IPS DF 19.7 (cell line): ENCODE measurements around the gene FGGY.
A peak's percentile ranks its signal among the peaks of the same experiment; 100 is the strongest.
"Not testable (repeated sequence)": the region's sequence is repeated elsewhere in the genome, so short reads cannot be mapped to it uniquely, and the experiment has no call there.

Experiments
- DNase-seq: peaks from one replicate; pipeline ENCODE4 v3.0.0-alpha.2; 2013; ENCODE audit warnings: low read depth, low spot score

Gene FGGY

GRCh38 chr1:59296358-59297256 lies at the start of gene FGGY:
TSS of gene FGGY (plus strand) at chr1:59297094. CDS start at chr1:59321550, 24,456 bp downstream.
- DNase-seq = peak; percentile 74

GRCh38 chr1:59248758-59249157 lies 48.1 kb upstream of the FGGY start:
- no peak for DNase-seq

GRCh38 chr1:59249396-59250137 lies 47.3 kb upstream of the FGGY start:
- no peak for DNase-seq

GRCh38 chr1:59251061-59251460 lies 45.8 kb upstream of the FGGY start:
- DNase-seq = not testable (repeated sequence)

GRCh38 chr1:59256429-59256828 lies 40.5 kb upstream of the FGGY start:
- DNase-seq = not testable (repeated sequence)

GRCh38 chr1:59258412-59259032 lies 38.4 kb upstream of the FGGY start:
- no peak for DNase-seq

GRCh38 chr1:59261537-59261936 lies 35.4 kb upstream of the FGGY start:
- DNase-seq = no peak

GRCh38 chr1:59262631-59263030 lies 34.3 kb upstream of the FGGY start:
- no peak for DNase-seq

GRCh38 chr1:59263111-59263510 lies 33.8 kb upstream of the FGGY start:
- no peak for DNase-seq

- DNase-seq = no peak
Observed at GRCh38 chr1:59265622-59266021, 31.3 kb upstream of the FGGY start.

GRCh38 chr1:59266180-59266926 lies 30.5 kb upstream of the FGGY start:
- DNase-seq = no peak

GRCh38 chr1:59266927-59267293 lies 30.0 kb upstream of the FGGY start:
- DNase-seq = no peak

GRCh38 chr1:59268406-59268805 lies 28.5 kb upstream of the FGGY start:
- no peak for DNase-seq

GRCh38 chr1:59271561-59272260 lies 25.2 kb upstream of the FGGY start:
- DNase-seq = no peak

- no peak for DNase-seq
Observed at GRCh38 chr1:59272507-59272906, 24.4 kb upstream of the FGGY start.

GRCh38 chr1:59276439-59276851 lies 20.4 kb upstream of the FGGY start:
- no peak for DNase-seq

- DNase-seq = no peak
Observed at GRCh38 chr1:59278780-59279354, 18.0 kb upstream of the FGGY start.

GRCh38 chr1:59279645-59280044 lies 17.2 kb upstream of the FGGY start:
- no peak for DNase-seq

GRCh38 chr1:59282951-59283350 lies 13.9 kb upstream of the FGGY start:
- DNase-seq = no peak

GRCh38 chr1:59285691-59286090 lies 11.2 kb upstream of the FGGY start:
- DNase-seq = no peak

GRCh38 chr1:59288046-59288445 lies 8.8 kb upstream of the FGGY start:
- DNase-seq = no peak
